ENCODE results near the gene NTM.

The NTM gene

GRCh38 chr11:131430473-131431208 is 60.2 kb downstream of the NTM start:
- ATAC-seq (ENCODE audit: low read depth) (peak; percentile 59; the same call in 2 of the 3 replicates), DNase-seq (ENCODE audit: low spot score) (no peak)
- Histone ChIP-seq H3K27ac (ENCODE audit: poor library complexity, severe bottlenecking) (no peak overlapping the region), H3K36me3 (ENCODE audit: low read depth) (no peaks in the 10 kb centered on the region), H3K4me3 (ENCODE audit: severe bottlenecking) (no peak overlapping the region), H3K9me3 (ENCODE audit: severe bottlenecking) (no peaks in the 10 kb centered on the region), H3K4me1 (ENCODE audit: insufficient read depth, poor library complexity, severe bottlenecking) (no peaks in the 10 kb centered on the region), H3K27me3 (ENCODE audit: insufficient read depth, poor library complexity, severe bottlenecking) (no peaks in the 10 kb centered on the region)
- TF ChIP-seq CTCF (IDR thresholded peaks at IDR 0.05; ENCODE audit: poor library complexity, severe bottlenecking) = no peak

GRCh38 chr11:131441051-131441810 is 70.8 kb downstream of the NTM start:
- Histone ChIP-seq H3K4me3 (ENCODE audit: severe bottlenecking) (no peak overlapping the region), H3K4me1 (ENCODE audit: insufficient read depth, poor library complexity, severe bottlenecking) (no peaks in the 10 kb centered on the region), H3K27ac (ENCODE audit: poor library complexity, severe bottlenecking) (no peak overlapping the region), H3K36me3 (ENCODE audit: low read depth) (no peaks in the 10 kb centered on the region), H3K27me3 (ENCODE audit: insufficient read depth, poor library complexity, severe bottlenecking) (peaks cover 4% of the 10 kb centered on the region), H3K9me3 (ENCODE audit: severe bottlenecking) (no peaks in the 10 kb centered on the region)
- DNase-seq (ENCODE audit: low spot score) (no peak), ATAC-seq (ENCODE audit: low read depth) (no peak)
- TF ChIP-seq CTCF (IDR thresholded peaks at IDR 0.05; ENCODE audit: poor library complexity, severe bottlenecking) = no peak

- DNase-seq (ENCODE audit: low spot score) = no peak
- no peaks in the 10 kb centered on the region for H3K36me3 ChIP-seq (ENCODE audit: low read depth)
- peaks cover 4% of the 10 kb centered on the region for H3K27me3 ChIP-seq (ENCODE audit: insufficient read depth, poor library complexity, severe bottlenecking)
- H3K4me1 ChIP-seq (ENCODE audit: insufficient read depth, poor library complexity, severe bottlenecking) = no peaks in the 10 kb centered on the region
- H3K27ac ChIP-seq (ENCODE audit: poor library complexity, severe bottlenecking) = no peak overlapping the region
- no peaks in the 10 kb centered on the region for H3K9me3 ChIP-seq (ENCODE audit: severe bottlenecking)
- no peak for ATAC-seq (ENCODE audit: low read depth)
- TF ChIP-seq CTCF (IDR thresholded peaks at IDR 0.05; ENCODE audit: poor library complexity, severe bottlenecking) = no peak
- H3K4me3 ChIP-seq (ENCODE audit: severe bottlenecking) = no peak overlapping the region
These were observed 76.3 kb downstream of the NTM start for GRCh38 chr11:131446590-131447275.

- DNase-seq (ENCODE audit: low spot score) (no peak), ATAC-seq (ENCODE audit: low read depth) (no peak)
- Histone ChIP-seq H3K27me3 (ENCODE audit: insufficient read depth, poor library complexity, severe bottlenecking) (peaks cover 4% of the 10 kb centered on the region), H3K4me1 (ENCODE audit: insufficient read depth, poor library complexity, severe bottlenecking) (no peaks in the 10 kb centered on the region), H3K9me3 (ENCODE audit: severe bottlenecking) (no peaks in the 10 kb centered on the region), H3K36me3 (ENCODE audit: low read depth) (no peaks in the 10 kb centered on the region), H3K27ac (ENCODE audit: poor library complexity, severe bottlenecking) (no peak overlapping the region), H3K4me3 (ENCODE audit: severe bottlenecking) (no peak overlapping the region)
- TF ChIP-seq CTCF (IDR thresholded peaks at IDR 0.05; ENCODE audit: poor library complexity, severe bottlenecking) = no peak
These were observed 76.9 kb downstream of the NTM start for GRCh38 chr11:131447277-131447815.
